HG03575 (cell line): Measurements from ENCODE around the gene NT5DC2.

Experiments used
- ATAC-seq: cut with Tn5 transposase; IDR thresholded peaks from one replicate; pipeline ENCODE4 v1.9.1; 2021; ENCODE audit not compliant: unreplicated experiment, insufficient number of reproducible peaks, low FRiP score; ENCODE audit errors: extremely low read depth

NT5DC2 gene

GRCh38 chr3:52516509-52517195 lies 17.0 kb downstream of the NT5DC2 start:
- no peak for ATAC-seq

GRCh38 chr3:52515192-52515591 lies 18.5 kb downstream of the NT5DC2 start:
- no peak for ATAC-seq

GRCh38 chr3:52514576-52514975 lies 19.1 kb downstream of the NT5DC2 start:
- ATAC-seq: no peak

GRCh38 chr3:52513281-52513680 lies 20.4 kb downstream of the NT5DC2 start:
- no peak for ATAC-seq

GRCh38 chr3:52512727-52513126 lies 20.9 kb downstream of the NT5DC2 start:
- no peak for ATAC-seq

- no peak for ATAC-seq
Measured at GRCh38 chr3:52512105-52512504, 21.6 kb downstream of the NT5DC2 start.

- no peak for ATAC-seq
Measured at GRCh38 chr3:52511509-52511908, 22.1 kb downstream of the NT5DC2 start.

GRCh38 chr3:52509753-52510328 lies 23.8 kb downstream of the NT5DC2 start:
- ATAC-seq: no peak

- no peak for ATAC-seq
Measured at GRCh38 chr3:52507359-52507758, 26.3 kb downstream of the NT5DC2 start.

- no peak for ATAC-seq
Measured at GRCh38 chr3:52506266-52506966, 27.2 kb downstream of the NT5DC2 start.

GRCh38 chr3:52504977-52505376 lies 28.7 kb downstream of the NT5DC2 start:
- ATAC-seq: no peak

GRCh38 chr3:52503788-52504424 lies 29.8 kb downstream of the NT5DC2 start:
- ATAC-seq: no peak

GRCh38 chr3:52502808-52503350 lies 30.8 kb downstream of the NT5DC2 start:
- no peak for ATAC-seq

- ATAC-seq: no peak
Measured at GRCh38 chr3:52502001-52502400, 31.7 kb downstream of the NT5DC2 start.

GRCh38 chr3:52501046-52501445 lies 32.6 kb downstream of the NT5DC2 start:
- ATAC-seq: no peak

GRCh38 chr3:52498137-52499054 lies 35.3 kb downstream of the NT5DC2 start:
- no peak for ATAC-seq

- no peak for ATAC-seq
Measured at GRCh38 chr3:52495777-52496602, 37.7 kb downstream of the NT5DC2 start.
